ENCODE data around the gene COL25A1.
"Not testable (repeated sequence)": the region's sequence is repeated elsewhere in the genome, so short reads cannot be mapped to it uniquely, and the experiment has no call there.

The COL25A1 gene

DNA sequence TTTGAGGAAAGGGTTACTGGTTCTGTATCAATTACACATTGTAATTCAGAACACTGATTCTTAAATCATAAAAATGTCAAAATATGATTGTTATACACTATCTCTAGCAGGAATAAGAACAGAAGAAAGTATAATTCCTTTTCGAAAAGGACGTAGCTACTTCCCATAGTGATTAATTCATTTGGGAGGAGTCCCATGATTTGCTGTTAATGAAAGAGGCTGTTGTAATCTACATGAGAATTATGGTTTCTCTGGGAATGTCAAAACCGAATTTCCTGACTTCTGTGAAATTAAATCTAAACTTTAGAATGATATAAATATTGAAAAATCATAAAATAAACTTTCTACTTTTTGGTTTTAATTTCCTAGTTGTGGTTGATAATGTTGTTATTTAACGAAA lies 348.5 kb downstream of the COL25A1 start:
- intact Hi-C loops (cut with DNase I) = no loop called here
- DNase-seq = no peak

DNA sequence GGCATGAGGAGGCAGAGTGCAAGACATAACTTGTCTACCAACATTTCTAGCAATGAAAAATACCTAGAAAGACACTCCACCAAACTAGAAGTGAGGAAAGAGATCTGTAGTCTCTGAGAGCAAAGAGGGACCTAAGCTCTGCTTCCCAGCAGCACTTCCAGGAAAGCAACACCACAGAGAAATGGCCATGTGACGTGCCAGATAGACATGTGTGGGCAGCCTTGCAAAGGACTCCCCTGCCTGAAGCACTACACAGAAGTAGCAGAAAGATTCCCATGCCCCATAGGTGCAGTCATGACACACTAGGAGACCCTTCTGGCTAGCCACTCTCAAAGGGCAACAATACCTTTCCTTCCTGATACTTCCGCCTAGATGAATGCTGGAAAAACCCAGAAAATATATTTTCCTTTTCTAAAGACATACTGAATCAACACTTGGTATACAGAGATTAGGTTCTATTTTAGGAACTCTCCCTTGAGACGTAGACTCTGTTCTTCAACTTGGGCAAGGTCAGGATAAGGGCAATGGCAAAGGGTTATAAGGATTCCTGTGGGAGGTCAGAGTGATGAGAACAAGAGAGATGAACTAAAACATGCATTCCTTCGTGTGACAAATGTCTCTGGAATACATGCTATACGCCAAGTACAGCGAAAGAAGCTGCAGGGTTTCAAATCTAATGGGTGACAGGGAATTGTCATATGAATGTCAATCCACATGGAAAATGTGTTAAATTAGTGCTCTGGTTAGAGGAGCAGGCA lies 352.1 kb downstream of the COL25A1 start:
- intact Hi-C loops (cut with DNase I) = no loop called here

DNA sequence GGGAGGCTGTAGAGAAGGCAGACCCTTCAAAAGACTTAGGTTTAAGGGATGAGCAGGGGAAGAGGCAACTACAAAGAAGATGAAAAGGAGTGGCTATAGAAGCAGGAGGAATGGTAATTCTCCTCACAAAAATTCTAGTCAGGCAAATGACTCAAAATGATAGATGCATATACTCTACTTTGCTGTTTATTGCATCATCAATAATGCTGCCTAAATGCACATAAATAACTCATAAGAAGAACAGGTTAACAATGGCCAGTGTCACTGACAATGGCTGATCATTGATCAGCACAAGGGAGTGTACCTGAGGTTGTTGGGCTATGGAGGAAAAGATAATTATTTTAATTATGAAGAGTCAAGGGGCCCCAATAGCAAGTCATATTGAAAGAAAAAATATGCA lies 354.9 kb downstream of the COL25A1 start:
- DNase-seq = no peak
- intact Hi-C loops (cut with DNase I) = no loop called here

More for the DNA sequence above, 352.1 kb downstream of the COL25A1 start:
- DNase-seq = no peak

DNA sequence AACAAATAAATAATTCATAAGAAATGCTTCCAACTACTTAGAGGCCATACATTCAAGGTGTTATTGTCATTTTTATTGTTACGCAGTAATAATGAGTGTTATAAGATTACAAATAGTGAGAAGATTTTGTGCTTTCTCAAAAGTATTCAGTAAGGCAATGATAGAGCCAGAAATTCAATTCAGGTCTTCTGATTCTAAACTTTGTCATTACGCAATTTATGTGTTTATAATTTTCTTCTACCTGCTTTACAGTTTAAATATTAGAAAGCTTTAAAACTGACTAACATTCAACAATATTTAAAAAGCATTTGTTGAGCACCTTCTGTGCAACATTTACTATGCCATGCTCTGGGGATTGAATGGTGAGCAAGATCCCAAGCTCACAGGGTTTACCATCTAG lies 356.2 kb downstream of the COL25A1 start:
- no peak for DNase-seq
- intact Hi-C loops (cut with DNase I) = no loop called here

DNA sequence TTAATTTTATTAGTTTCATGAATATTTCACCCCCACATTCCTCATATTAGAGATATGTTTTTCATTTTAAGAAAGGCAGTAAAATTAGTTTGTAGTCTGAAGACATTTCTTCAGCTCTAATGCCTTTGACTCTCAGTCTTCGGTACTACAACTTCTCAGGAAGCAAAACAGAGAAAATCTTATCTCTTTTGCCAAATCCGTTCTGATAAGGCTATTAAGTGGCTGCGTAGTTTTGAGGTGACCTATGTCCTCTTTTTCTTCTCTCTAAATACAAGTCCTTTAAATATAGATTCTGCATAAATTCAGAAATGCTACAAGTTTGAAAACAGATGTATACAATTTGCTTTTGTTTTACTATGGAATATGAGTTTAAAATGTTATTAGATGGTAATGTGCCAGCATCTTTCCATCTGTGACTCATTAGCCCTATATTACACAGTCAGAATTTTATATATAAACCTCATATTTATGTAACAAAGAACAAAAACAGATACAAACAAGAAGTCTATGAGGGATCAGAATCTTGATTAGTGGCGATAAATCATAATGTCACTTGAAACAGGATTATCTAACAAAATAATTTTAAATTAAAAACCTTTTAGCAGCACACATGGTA lies 358.4 kb downstream of the COL25A1 start:
- intact Hi-C loops (cut with DNase I) = no loop called here
- DNase-seq = no peak

DNA sequence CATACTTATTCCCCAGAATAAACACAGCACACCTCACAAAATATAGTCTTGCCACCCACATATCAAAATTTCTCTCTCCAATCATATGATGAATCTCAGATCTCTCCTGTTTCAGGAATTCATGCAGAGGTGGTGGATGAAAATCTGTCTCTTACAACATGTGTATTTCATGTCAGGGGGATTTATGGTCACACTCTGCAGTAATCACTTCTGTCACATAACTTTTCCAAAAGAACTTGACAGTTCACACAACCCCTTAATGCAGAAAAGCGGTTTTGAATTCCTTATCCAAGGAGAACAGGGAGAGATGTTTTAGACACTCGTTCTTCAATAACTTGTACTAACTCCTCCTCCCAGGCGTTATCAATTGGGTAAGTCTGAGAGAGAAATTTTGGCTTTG lies 359.1 kb downstream of the COL25A1 start:
- intact Hi-C loops (cut with DNase I) = no loop called here

DNA sequence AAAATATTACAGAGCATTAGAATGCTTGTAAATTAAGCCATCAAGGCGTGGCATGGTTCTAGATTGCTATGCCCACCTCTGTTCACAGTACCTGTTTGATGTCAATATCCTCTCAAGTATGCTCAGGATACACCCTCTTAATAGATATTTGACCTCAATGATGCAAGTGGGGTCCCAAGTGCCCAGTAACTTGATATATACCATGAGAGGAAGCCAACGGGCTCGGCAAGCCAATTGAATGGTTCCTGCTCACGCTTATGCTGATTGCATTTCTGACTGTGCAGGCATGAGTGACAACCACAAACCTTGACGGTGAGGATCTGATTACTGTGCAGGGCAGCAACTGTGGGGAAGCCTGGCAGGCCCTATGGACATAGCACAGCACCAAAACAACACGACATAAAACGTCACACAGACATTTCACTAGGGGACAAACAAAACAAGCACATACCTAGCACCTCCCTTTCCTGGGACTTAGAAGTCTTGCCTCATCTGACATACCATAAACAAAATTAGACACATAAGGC lies 360.5 kb downstream of the COL25A1 start:
- intact Hi-C loops (cut with DNase I) = no loop called here
- DNase-seq = no peak

More for the DNA sequence above, 359.1 kb downstream of the COL25A1 start:
- no peak for DNase-seq

DNA sequence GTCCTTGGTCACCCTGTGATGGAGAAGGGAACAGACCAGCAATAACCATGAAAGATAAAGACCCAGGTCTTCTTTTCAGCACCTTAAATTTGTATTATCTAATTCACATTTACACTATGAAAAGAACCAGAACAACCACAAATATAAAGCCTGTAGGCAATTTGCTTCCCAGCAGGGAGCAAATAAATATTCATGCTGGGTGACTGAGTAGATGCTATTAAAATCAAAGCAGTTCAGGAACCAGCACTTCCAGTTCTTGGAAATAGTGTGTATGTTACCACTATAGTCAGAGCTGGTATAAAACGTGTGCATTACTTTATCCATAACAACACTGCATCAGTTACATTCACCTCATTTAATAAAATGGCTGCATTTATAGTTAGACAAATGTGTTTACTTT lies 361.8 kb downstream of the COL25A1 start:
- intact Hi-C loops (cut with DNase I) = no loop called here
- DNase-seq = no peak

DNA sequence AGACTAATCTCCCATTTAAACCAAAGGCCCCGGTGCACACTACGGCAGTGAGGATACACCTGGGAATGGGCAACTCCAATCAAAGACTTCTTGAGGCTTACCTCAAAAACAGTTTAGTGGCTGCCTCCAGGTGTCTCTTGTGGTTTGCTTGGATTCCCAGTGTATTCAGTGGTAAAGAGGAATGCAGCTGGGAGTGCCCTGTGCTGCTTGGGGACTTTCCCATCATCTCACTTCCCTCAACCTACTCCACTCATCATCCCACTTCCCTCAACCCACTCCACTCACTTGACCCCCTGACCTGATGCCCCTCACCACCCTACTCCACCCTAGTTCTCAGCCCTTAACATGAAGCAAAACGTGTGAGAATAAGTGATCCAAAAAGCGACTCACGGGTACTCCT lies 362.3 kb downstream of the COL25A1 start:
- DNase-seq = no peak
- intact Hi-C loops (cut with DNase I) = no loop called here

DNA sequence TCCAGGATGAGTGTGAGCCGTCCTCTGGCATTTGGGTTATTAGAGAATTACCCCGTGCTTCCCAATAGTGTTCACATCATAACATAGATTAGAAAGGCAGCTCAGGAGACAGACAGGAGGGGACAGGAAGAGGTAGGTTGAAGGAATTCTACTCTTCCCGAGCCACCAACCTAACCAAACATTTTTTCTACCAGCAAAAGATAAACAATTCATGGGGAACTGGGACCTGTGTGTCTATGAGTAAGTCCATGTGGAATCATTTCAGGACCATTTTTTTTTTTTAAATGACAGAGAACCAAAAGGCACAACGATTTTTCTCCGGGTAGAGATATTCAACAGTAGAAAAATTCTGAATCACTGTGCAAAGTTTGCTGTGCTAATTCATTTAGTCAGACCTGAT lies 365.4 kb downstream of the COL25A1 start:
- intact Hi-C loops (cut with DNase I) = no loop called here
- no peak for DNase-seq

DNA sequence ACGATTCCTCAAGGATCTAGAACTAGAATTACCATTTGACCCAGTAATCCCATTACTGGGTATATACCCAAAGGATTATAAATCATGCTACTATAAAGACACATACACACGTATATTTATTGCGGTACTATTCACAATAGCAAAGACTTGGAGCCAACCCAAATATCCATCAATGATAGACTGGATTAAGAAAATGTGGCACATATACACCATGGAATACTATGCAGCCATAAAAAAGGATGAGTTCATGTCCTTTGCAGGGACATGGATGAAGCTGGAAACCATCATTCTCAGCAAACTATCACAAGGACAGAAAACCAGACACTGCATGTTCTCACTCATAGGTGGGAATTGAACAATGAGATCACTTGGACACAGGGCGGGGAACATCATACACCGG lies 368.5 kb downstream of the COL25A1 start:
- DNase-seq; intact Hi-C loops (cut with DNase I): not testable (repeated sequence)

DNA sequence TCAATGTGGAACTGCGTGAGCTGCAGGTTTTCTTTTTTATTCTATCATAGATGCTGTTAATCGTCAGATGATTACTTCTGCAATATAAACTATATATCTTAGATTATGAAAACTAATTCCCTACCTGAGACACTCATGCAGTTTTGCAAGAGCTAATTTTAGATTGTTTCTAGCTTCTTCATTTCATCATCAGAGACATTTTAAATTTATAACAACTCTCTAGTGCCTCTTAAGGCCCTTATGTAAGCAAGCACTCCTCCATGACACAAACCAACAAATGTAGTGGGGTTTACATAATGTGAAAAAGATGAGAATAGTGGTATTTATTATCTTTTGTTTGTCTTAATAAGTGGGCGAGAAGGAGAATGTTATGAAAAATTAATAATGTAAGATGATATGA lies 369.4 kb downstream of the COL25A1 start:
- intact Hi-C loops (cut with DNase I) = no loop called here
- no peak for DNase-seq

DNA sequence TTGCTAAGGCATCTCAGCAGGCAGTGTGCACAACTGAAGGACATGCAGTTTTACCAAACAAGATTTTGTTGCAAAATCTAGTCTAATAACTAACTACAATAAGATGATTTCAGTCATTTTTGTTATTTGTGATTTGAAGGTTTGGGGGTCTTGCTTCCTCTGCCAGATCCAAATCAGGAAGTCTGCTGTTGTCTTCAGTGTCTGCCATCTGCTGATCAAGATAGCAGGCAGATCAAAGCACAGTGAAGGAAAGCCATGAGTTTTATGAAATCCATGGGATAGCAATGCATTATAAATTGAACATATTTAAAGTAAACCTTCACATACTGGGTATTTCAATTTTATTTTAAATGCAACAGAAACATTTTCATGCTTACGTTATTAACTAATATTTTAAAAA lies 370.5 kb downstream of the COL25A1 start:
- intact Hi-C loops (cut with DNase I) = no loop called here
- no peak for DNase-seq

DNA sequence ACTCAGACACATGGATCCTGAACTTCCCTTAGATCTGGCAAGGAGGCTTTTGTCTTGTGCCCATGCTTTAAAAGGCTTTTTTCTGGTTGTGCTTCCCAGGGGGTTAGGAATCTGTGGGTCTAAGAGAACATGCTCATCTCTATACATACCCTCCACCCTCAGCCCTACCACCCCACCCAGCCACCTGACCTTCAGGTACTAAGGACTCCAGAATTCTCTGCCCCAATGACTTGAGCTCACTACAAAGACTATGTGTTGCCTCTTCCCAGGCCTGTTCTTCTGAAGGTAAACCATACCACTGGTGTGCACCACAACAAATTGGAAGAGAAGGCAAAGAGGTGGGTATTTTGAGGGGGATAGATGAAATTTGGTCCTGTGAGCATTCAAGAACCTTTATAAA lies 372.3 kb downstream of the COL25A1 start:
- DNase-seq = no peak
- intact Hi-C loops (cut with DNase I) = no loop called here

DNA sequence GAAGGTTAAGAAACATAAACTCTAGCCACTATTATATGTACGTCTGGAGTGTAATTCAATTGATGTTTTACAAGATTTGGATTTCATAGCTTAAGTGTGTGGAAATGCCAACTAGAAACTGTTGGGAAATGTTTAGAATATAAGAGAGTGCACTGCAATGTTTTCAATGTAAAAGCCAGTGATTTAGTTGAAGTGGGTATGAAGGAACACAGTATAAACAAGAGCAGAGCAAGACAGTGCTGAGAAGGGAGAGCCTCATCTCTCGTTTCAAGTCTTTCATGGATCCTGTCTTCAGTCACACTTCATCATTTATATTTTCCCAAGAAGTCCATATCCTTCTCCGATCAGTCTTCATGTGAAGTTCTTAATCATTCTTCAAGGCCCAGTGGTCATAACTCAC lies 375.7 kb downstream of the COL25A1 start:
- intact Hi-C loops (cut with DNase I) = no loop called here
- no peak for DNase-seq

DNA sequence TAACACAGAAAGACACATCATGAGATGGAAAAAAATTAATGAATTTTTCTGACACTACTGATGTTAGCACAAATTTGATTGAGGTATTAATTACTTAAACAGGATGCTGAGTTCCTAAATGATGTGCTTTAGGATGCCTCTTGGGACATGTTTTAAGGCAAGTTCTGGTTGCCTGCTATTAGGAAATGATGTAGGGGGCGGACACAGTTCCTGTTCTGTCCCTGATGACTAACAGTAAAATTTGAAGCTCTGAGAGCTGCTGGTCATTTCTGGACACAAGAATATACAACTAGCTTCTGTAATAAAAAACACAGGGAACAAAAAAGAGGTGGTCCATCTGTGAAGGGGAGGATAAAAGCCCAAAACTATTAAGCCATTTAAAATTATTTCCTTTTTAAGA lies 376.4 kb downstream of the COL25A1 start:
- intact Hi-C loops (cut with DNase I) = no loop called here
- no peak for DNase-seq

DNA sequence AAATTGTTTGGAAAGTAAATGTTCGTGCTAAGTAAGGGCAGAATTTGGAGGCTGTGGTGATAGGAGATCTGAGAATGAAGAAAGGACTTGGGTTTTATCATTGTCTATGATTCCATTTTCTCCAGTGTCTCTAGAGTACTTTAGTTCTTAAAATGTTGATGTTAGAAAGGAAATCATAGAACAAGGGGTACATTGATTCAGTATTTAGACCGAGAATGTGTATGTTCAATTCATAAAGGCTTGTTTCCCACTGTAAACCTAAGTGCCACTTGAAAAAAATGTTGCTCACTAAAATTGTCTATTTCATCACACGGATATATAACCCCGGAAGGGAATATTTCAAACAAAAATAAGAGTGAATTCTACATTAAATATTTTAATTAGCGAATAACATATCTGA lies 380.3 kb downstream of the COL25A1 start:
- intact Hi-C loops (cut with DNase I) = no loop called here
- no peak for DNase-seq

DNA sequence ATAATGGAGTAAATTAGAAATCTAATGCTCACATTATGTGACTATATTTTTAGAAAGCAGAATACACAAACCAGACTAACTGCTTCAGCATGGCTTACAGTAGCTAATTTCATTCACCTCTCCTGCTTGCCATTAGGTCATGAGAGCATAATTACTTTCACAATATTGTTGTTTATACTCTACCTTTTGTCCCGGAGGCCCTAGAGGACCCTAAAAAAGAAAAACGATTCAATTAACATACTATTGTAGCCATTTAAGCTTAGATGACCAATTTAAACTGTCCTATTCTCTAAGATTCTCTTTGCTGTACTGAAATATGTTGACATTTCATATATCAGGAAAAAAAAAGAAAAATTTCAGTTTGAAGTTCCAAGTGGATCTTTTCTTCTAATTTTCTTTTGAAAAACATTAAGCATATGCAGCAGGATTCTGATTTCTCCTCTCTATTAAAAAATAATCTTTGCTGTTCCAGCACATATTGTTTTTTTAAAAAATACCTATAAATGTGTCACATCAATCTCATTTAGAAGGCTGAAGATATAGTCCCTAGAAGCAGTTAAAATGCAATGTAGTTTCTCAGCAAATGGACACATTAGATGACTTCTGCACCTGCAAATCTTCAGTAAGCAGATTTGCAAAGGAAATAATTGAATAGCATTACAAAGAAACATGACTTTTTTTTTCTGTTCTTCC lies 381.9 kb downstream of the COL25A1 start:
- DNase-seq = no peak
- intact Hi-C loops (cut with DNase I) = no loop called here

DNA sequence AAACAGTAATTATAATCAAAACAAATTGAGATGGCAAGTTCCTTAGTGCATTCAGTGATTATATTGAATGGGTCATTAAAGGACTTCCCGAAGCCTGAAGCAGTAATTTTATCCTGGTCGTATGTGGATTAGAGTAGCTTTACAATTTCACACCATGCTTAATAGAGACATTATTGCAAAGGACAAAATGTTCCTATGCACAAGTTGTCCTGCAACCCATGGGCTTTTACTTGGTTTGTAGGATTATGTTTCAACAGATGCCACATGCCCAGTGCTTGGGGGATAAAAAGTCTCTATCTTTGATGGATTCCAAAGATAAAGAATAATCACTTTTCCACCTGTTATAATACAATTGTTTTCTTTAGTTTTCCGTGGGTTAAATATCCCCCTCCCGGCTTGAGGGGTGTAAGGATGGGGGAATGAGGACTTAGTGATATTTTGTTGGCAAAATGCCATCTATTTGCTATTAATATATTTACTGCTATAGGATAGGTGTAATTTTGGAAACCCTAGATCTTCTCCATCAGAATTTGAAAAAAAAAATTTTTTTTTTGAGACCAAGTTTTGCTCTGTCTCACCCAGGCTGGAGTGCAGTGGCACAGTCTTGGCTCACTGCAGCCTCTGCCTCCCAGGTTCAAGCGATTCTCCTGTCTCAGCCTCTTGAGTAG lies 383.1 kb downstream of the COL25A1 start:
- DNase-seq = no peak
- intact Hi-C loops (cut with DNase I) = no loop called here

DNA sequence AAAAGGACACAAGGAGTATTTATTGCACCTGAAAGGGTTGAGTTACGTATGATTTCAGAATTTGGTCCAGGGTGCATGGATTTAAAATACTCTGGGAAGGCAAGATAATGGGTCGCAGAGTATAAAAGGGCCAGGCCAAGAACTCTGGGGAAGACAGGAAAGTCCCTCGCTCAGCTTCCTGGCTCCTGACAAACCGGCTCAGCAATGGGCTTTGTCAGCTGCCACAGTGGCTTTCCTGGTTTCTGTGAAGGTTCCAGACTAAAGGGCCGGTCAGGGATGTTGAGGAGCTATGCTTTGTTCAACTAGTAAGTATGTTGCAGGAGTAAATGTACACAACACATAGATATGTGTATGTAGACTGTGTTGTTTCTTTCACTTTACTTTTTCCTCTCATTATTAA lies 385.2 kb downstream of the COL25A1 start:
- intact Hi-C loops (cut with DNase I) = no loop called here
- DNase-seq = no peak
